Mesenchymal stem cell (in vitro differentiated cells and primary cell): Measurements from ENCODE around the gene POLR2J3. TPM values are rescaled to one million over a fixed set of nuclear protein-coding genes. Genes with fewer than 3 reads are reported as not detected.
"Not testable (repeated sequence)": the region's sequence is repeated elsewhere in the genome, so short reads cannot be mapped to it uniquely, and the experiment has no call there.

Experiments used
- DNase-seq: peaks from one replicate; pipeline ENCODE4 v3.0.0-alpha.2; 2013
- H2AFZ ChIP-seq: one replicate; pipeline ENCODE4 v1.6.1; 2013; ENCODE audit warnings: low read depth, mild to moderate bottlenecking, control low read depth, inconsistent platforms, low read length, moderate library complexity
- H2AK5ac ChIP-seq: 2 replicates; pipeline ENCODE4 v1.6.1; 2013; ENCODE audit warnings: low read length, moderate library complexity, mild to moderate bottlenecking, inconsistent platforms; ENCODE audit not compliant: severe bottlenecking
- H2BK120ac ChIP-seq: one replicate; pipeline ENCODE4 v1.6.1; 2013; ENCODE audit warnings: low read depth, mild to moderate bottlenecking, inconsistent platforms, low read length, moderate library complexity
- H2BK12ac ChIP-seq, 2 experiments: one replicate each; pipeline ENCODE4 v1.6.1; 2013; ENCODE audit warnings: inconsistent platforms in 2 of 2, low read length in 2 of 2, mild to moderate bottlenecking in 2 of 2, moderate library complexity in 2 of 2, control low read depth in 1 of 2
- H2BK15ac ChIP-seq: one replicate; pipeline ENCODE4 v1.6.1; 2013; ENCODE audit warnings: mild to moderate bottlenecking, low read depth, inconsistent platforms; ENCODE audit not compliant: poor library complexity, severe bottlenecking
- H2BK5ac ChIP-seq: 2 replicates; pipeline ENCODE4 v1.6.1; 2013; ENCODE audit warnings: low read depth, mild to moderate bottlenecking, low read length, control low read depth, inconsistent platforms; ENCODE audit not compliant: poor library complexity, severe bottlenecking
- H3K14ac ChIP-seq, 2 experiments: one replicate each; pipeline ENCODE4 v1.6.1; 2013; ENCODE audit warnings: inconsistent platforms in 2 of 2, low read length in 2 of 2, control low read depth in 1 of 2, mild to moderate bottlenecking in 1 of 2, moderate library complexity in 1 of 2
- H3K18ac ChIP-seq, 2 experiments: one replicate each; pipeline ENCODE4 v1.6.1; 2013; ENCODE audit warnings: inconsistent platforms in 2 of 2, low read length in 2 of 2, control low read depth in 1 of 2, low read depth in 1 of 2, mild to moderate bottlenecking in 1 of 2
- H3K23ac ChIP-seq, 2 experiments: one replicate each; pipeline ENCODE4 v1.6.1; 2013; ENCODE audit warnings: inconsistent platforms in 2 of 2, low read length in 2 of 2, mild to moderate bottlenecking in 2 of 2, moderate library complexity in 2 of 2, control low read depth in 1 of 2
- H3K27ac ChIP-seq: 2 replicates; pipeline ENCODE4 v1.5.1; 2013; ENCODE audit warnings: mild to moderate bottlenecking, moderate library complexity, low read length, control low read depth, inconsistent platforms; ENCODE audit not compliant: poor library complexity, severe bottlenecking
- H3K27me3 ChIP-seq, 2 experiments: 2 replicates each; pipeline versions ENCODE4 v1.6.1 to v1.7.0; 2013; ENCODE audit warnings: low read length in 2 of 2, mild to moderate bottlenecking in 2 of 2, moderate library complexity in 2 of 2, control low read depth in 1 of 2, inconsistent platforms in 1 of 2; ENCODE audit not compliant: control insufficient read depth in 1 of 2, insufficient read depth in 1 of 2
- H3K36me3 ChIP-seq, 2 experiments: 2 replicates each; pipeline versions ENCODE4 v1.6.1 to v1.7.0; 2013; ENCODE audit warnings: low read length in 2 of 2, control low read depth in 1 of 2, inconsistent platforms in 1 of 2, low read depth in 1 of 2, mild to moderate bottlenecking in 1 of 2; ENCODE audit not compliant: insufficient read depth in 2 of 2, control insufficient read depth in 1 of 2
- H3K4ac ChIP-seq, 2 experiments: one replicate each; pipeline ENCODE4 v1.6.1; 2013; ENCODE audit warnings: inconsistent platforms in 2 of 2, low read length in 2 of 2, mild to moderate bottlenecking in 2 of 2, moderate library complexity in 2 of 2, control low read depth in 1 of 2, low read depth in 1 of 2
- H3K4me1 ChIP-seq: 2 replicates; pipeline ENCODE4 v1.6.1; 2013; ENCODE audit warnings: low read depth, low read length, control low read depth; ENCODE audit not compliant: control insufficient read depth, insufficient read depth
- H3K4me2 ChIP-seq: 2 replicates; pipeline ENCODE4 v1.6.1; 2013; ENCODE audit warnings: low read length, mild to moderate bottlenecking, inconsistent platforms; ENCODE audit not compliant: poor library complexity, severe bottlenecking
- H3K4me3 ChIP-seq, 2 experiments: 2 replicates each; pipeline versions ENCODE4 v1.5.1 to v1.7.0; 2013; ENCODE audit warnings: low read length in 2 of 2, mild to moderate bottlenecking in 2 of 2, control low read depth in 1 of 2, low read depth in 1 of 2; ENCODE audit not compliant: insufficient read depth in 1 of 2
- H3K79me1 ChIP-seq: replicated peaks from 2 replicates; pipeline ENCODE4 v1.6.1; 2013; ENCODE audit warnings: mild to moderate bottlenecking, control low read depth, low read length, inconsistent platforms; ENCODE audit not compliant: poor library complexity, severe bottlenecking
- H3K9ac ChIP-seq: 2 replicates; pipeline ENCODE4 v1.7.0; 2013; ENCODE audit warnings: mild to moderate bottlenecking, low read length, moderate library complexity
- H3K9me3 ChIP-seq: 2 replicates; pipeline ENCODE4 v1.7.0; 2013; ENCODE audit warnings: mild to moderate bottlenecking, low read length; ENCODE audit not compliant: control insufficient read depth
- H4K8ac ChIP-seq: one replicate; pipeline ENCODE4 v1.6.1; 2013; ENCODE audit warnings: inconsistent platforms, mild to moderate bottlenecking, low read length, moderate library complexity
- H4K91ac ChIP-seq: one replicate; pipeline ENCODE4 v1.6.1; 2013; ENCODE audit warnings: mild to moderate bottlenecking, low read length, inconsistent platforms
- WGBS: methylation state at CpG from one replicate; pipeline ENCODE4 v1.1.7; 2013; ENCODE audit warnings: mixed read lengths; 5-methylcytosine and 5-hydroxymethylcytosine counted together
- polyA plus RNA-seq, 2 experiments: library from polyadenylated mRNA; stranded (reverse); fragments of 200-250 nt; gene quantifications; one replicate each; pipeline ENCODE4 v1.2.3, GENCODE V29; 2013

POLR2J3 gene
- polyA plus RNA-seq (2013, experiment 1 of 2), result 93.6 TPM
- 80.3 TPM for polyA plus RNA-seq (2013, experiment 2 of 2)

DNA sequence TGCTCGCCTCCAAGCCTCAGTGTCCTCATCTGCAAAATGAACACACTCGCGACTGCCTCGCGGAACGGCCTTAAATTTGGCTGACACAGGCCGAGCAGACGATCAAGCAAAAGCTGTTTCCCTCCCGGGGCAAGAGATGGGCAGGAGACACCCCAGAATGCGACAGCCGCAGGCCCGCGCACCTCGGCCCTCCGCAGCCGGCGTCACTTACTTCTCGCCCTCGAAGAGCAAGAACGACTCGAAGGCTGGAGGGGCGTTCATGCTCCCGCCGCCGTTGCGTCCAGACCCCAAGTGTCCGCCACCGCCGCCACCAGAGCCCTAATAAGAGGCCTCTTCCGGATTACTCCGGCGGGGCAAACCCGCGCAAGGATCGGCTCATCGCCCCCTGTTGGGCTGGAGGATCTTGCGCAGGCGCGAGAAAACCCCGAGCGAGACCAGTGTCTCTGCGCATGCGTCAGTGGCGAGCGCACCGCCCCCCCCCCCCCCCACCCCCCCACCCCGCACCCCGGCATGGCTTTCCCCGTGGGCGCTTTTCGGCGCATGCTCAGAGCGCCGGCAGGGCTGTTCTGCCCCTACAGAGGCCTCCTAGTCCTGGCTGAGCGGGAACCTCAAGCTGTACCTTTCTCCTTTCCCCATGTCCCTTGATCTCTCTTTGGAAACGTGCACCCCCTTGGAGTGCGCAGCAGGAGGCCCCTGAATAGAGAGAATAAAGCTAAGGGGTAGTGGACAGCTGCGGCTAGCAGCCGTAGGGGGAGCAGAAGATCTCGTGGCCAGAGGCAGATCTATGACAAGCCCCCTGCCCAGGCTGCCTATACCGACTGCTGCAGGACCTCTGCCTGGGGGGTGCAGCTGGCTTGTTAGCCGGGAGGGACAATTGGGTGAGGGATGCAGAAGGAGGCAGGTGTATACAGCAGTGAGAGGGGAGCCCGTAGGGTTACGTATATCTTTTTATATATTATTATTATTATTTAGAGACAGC, at the start of gene POLR2J3:
TSS of gene POLR2J3 (minus strand) at position 323 of the 979 bp plus-strand sequence. CDS start at position 261, 62 bp downstream.
- H3K9ac ChIP-seq, result peak within 1 kb of the TSS; percentile 89
- not testable (repeated sequence) for H2BK120ac ChIP-seq, H3K4me1 ChIP-seq, H2AK5ac ChIP-seq, H3K36me3 ChIP-seq, H2BK12ac ChIP-seq, H3K27me3 ChIP-seq, H3K9me3 ChIP-seq, H2BK15ac ChIP-seq, H4K91ac ChIP-seq, H3K79me1 ChIP-seq, H3K14ac ChIP-seq, H3K23ac ChIP-seq, H2BK5ac ChIP-seq
- H2AFZ ChIP-seq, result peak within 1 kb of the TSS; percentile 46
- peak; percentile 91 for DNase-seq
- peak within 1 kb of the TSS; percentile 74 for H4K8ac ChIP-seq
- H3K4me2 ChIP-seq, result peak within 1 kb of the TSS; percentile 9
- peak within 1 kb of the TSS; percentile 79 to 87 for H3K4me3 ChIP-seq
- H3K27ac ChIP-seq, result peak within 1 kb of the TSS; percentile 43
- peak within 1 kb of the TSS; percentile 24 to 86 for H3K4ac ChIP-seq
- peak within 1 kb of the TSS in 1 of 2 experiments; percentile 87 for H3K18ac ChIP-seq
- under 1% methylated on average over 31 of the region's 64 CpGs for WGBS

DNA sequence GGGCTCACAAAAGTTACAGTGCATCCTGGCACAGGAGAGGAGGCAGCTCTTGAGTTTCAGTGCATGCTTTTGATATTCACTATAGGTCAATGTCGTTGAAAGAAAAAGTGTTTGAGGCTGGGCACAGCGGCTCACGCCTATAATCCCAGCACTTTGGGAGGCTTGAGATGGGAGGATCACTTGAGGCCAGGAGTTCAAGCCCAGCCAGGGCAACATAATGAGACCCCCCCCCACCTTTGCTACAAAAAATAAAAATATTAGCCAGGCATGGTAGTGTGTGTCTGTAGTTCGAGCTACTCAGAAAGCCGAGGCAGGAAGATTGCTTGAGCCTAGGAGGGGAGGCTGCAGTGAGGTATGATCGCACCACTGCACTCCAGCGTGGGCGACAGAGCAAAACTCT, 45.7 kb upstream of the POLR2J3 start:
- H3K4ac ChIP-seq, DNase-seq, H3K9me3 ChIP-seq, H2BK12ac ChIP-seq, H3K27ac ChIP-seq, H2BK15ac ChIP-seq, H2AK5ac ChIP-seq, H3K27me3 ChIP-seq, H3K4me2 ChIP-seq, H3K4me1 ChIP-seq, H3K79me1 ChIP-seq, H3K14ac ChIP-seq, H2BK5ac ChIP-seq, H3K18ac ChIP-seq, H4K8ac ChIP-seq, H2BK120ac ChIP-seq, H3K9ac ChIP-seq, H4K91ac ChIP-seq, H3K4me3 ChIP-seq, H2AFZ ChIP-seq, H3K23ac ChIP-seq, H3K36me3 ChIP-seq: not testable (repeated sequence)
- WGBS, result no CpG with 5 or more reads among the region's 8 CpGs

DNA sequence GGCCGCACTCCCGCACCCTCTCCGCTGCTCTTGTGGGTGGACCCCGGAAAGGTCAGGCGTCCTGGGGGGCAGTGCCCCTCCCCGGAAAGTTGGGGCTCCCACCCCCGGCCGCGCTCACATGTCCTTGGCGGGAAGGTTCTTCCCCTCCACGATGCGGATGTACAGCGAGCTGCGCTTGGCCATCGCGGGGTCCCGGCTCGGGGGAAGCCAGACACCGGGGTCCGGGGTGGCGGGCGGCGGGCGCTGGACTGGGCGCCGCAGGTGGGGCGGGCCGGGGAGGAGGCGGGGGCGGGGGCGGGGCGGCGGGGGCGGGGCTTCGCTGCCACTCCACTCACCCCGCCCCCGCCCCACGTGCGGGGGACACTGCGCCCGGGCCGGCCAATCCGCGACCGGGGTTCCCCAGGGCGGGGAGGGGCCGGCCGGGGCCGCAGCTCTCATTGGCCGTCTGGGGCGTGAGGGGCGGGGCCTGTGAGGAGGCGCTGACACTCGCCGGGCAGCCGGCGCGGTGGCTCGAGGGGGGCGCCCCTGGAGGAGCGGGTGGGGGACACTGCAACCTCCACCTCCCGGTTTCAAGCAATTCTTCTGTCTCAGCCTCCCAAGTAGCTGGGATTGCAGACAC, 44.2 kb upstream of the POLR2J3 start, which contains the start of gene RASA4:
TSS of gene RASA4 (minus strand) at position 250 of the 619 bp plus-strand sequence. CDS start at position 183, 67 bp downstream.
- not testable (repeated sequence) for H3K79me1 ChIP-seq, H3K36me3 ChIP-seq, H2AFZ ChIP-seq, H2AK5ac ChIP-seq, H3K23ac ChIP-seq, H4K8ac ChIP-seq, H3K27ac ChIP-seq, H3K4me1 ChIP-seq, H3K27me3 ChIP-seq, H2BK12ac ChIP-seq, H2BK120ac ChIP-seq, H3K9me3 ChIP-seq, H4K91ac ChIP-seq, H2BK5ac ChIP-seq, H3K9ac ChIP-seq, H3K14ac ChIP-seq, H3K4ac ChIP-seq, H2BK15ac ChIP-seq
- no CpG with 5 or more reads among the region's 62 CpGs for WGBS
- Histone ChIP-seq H3K4me3 (peak within 1 kb of the TSS in 1 of 2 experiments; percentile 48), H3K4me2 (peak within 1 kb of the TSS; percentile 36), H3K18ac (peak within 1 kb of the TSS in 1 of 2 experiments; percentile 73)
- peak; percentile 1 for DNase-seq

DNA sequence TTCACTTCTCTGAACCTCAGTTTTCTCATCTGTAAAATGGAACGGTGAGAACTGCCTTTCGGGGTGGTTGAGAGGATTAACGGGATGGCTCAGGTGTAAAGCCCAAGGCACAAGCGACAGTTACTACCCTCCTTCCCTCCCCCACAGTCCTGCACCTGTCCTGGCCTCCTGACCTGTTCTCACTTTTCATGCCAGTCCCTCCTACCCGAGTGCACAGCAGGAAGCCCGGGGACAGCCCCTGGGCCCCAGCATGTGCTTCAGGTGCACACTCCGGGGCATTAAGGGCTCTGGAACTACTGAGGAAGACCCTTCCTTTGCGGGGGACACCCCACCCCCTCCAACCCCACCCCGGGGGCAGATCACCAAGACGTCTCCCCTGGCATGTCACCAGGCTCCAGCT, 43.5 kb upstream of the POLR2J3 start:
- H3K79me1 ChIP-seq, H3K18ac ChIP-seq, H3K9ac ChIP-seq, H2AK5ac ChIP-seq, H2AFZ ChIP-seq, H3K4me1 ChIP-seq, H3K9me3 ChIP-seq, H2BK15ac ChIP-seq, H4K8ac ChIP-seq, H3K27me3 ChIP-seq, H3K27ac ChIP-seq, H3K4me2 ChIP-seq, DNase-seq, H2BK5ac ChIP-seq, H4K91ac ChIP-seq, H2BK120ac ChIP-seq, H3K23ac ChIP-seq, H3K4ac ChIP-seq, H2BK12ac ChIP-seq, H3K14ac ChIP-seq, H3K4me3 ChIP-seq, H3K36me3 ChIP-seq: not testable (repeated sequence)
- no CpG with 5 or more reads among the region's 10 CpGs for WGBS
